ENCODE results near the gene SOX15. TPM values are rescaled to one million over a fixed set of nuclear protein-coding genes. Genes with fewer than 3 reads are reported as not detected.
"Not testable (repeated sequence)": the region's sequence is repeated elsewhere in the genome, so short reads cannot be mapped to it uniquely, and the experiment has no call there.

The SOX15 gene
- total and polyA plus RNA-seq, 9 donors: 1.4 to 4.1 (median 2.0) TPM

- WGBS (ENCODE audit: insufficient coverage): no CpG with 5 or more reads among the region's 6 CpGs
- Histone ChIP-seq H3K4me3 (ENCODE audit: low read length) (peak overlapping the region; percentile 87), H3K27ac (ENCODE audit: low read length) (peak overlapping the region; percentile 98), H3K9me3 (replicated peaks; ENCODE audit: control insufficient read depth, low read depth, low read length) (no peaks in the 10 kb centered on the region), H3K27me3 (ENCODE audit: control insufficient read depth, insufficient read depth, low read length) (no peaks in the 10 kb centered on the region), H3K4me1 (ENCODE audit: control insufficient read depth, insufficient read depth, low read length) (peaks cover 14% of the 10 kb centered on the region), H3K36me3 (ENCODE audit: control insufficient read depth, insufficient read depth, low read length) (peaks cover 6% of the 10 kb centered on the region)
- DNase-seq: no peak
Observed at GRCh38 chr17:7626956-7627249, 37.0 kb upstream of the SOX15 start.

GRCh38 chr17:7626307-7626706 is 36.4 kb upstream of the SOX15 start:
- Histone ChIP-seq H3K27me3 (ENCODE audit: control insufficient read depth, insufficient read depth, low read length) (no peaks in the 10 kb centered on the region), H3K4me3 (ENCODE audit: low read length) (no peak overlapping the region)
- DNase-seq: peak; percentile 60

GRCh38 chr17:7625749-7626148 is 35.9 kb upstream of the SOX15 start:
- DNase-seq: not testable (repeated sequence)
- 98% methylated on average over 14 of the region's 16 CpGs for WGBS (ENCODE audit: insufficient coverage)

More at GRCh38 chr17:7626307-7626706, 36.4 kb upstream of the SOX15 start:
- Histone ChIP-seq H3K4me1 (ENCODE audit: control insufficient read depth, insufficient read depth, low read length) (peaks cover 14% of the 10 kb centered on the region), H3K27ac (ENCODE audit: low read length) (peak overlapping the region; percentile 98), H3K36me3 (ENCODE audit: control insufficient read depth, insufficient read depth, low read length) (peaks cover 6% of the 10 kb centered on the region), H3K9me3 (replicated peaks; ENCODE audit: control insufficient read depth, low read depth, low read length) (no peaks in the 10 kb centered on the region)
- 79% methylated on average over 6 of the region's 7 CpGs for WGBS (ENCODE audit: insufficient coverage)

DNA sequence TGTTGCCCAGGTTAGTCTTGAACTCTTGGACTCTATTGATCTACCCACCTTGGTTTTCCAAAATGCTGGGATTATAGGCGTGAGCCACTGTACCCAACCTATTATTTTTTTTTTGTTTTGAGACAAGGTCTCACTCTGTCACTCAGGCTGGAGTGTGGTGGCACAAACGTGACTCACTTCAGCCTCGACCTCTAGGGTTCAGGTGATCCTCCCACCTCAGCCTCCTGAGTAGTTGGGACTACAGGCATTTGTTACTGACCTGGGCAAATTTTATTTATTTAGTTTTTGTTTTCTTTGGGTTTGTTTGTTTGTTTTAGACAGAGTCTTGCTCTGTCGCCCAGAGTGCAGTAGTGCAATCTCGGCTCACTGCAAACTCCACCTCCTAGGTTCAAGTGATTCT is 33.8 kb upstream of the SOX15 start:
- H3K27me3 ChIP-seq (ENCODE audit: control insufficient read depth, insufficient read depth, low read length): peaks cover 3% of the 10 kb centered on the region
- no peak for DNase-seq
- peaks cover 6% of the 10 kb centered on the region for H3K36me3 ChIP-seq (ENCODE audit: control insufficient read depth, insufficient read depth, low read length)
- H3K9me3 ChIP-seq (replicated peaks; ENCODE audit: control insufficient read depth, low read depth, low read length): no peaks in the 10 kb centered on the region
- H3K27ac ChIP-seq (ENCODE audit: low read length): no peak overlapping the region
- H3K4me3 ChIP-seq (ENCODE audit: low read length): no peak overlapping the region
- H3K4me1 ChIP-seq (ENCODE audit: control insufficient read depth, insufficient read depth, low read length): peaks cover 14% of the 10 kb centered on the region
- WGBS (ENCODE audit: insufficient coverage): no CpG with 5 or more reads among the region's 5 CpGs

More at GRCh38 chr17:7625749-7626148, 35.9 kb upstream of the SOX15 start:
- not testable (repeated sequence) for H3K27ac ChIP-seq (ENCODE audit: low read length); H3K9me3 ChIP-seq (replicated peaks; ENCODE audit: control insufficient read depth, low read depth, low read length); H3K27me3 ChIP-seq (ENCODE audit: control insufficient read depth, insufficient read depth, low read length); H3K36me3 ChIP-seq (ENCODE audit: control insufficient read depth, insufficient read depth, low read length); H3K4me3 ChIP-seq (ENCODE audit: low read length)
- peaks cover 14% of the 10 kb centered on the region for H3K4me1 ChIP-seq (ENCODE audit: control insufficient read depth, insufficient read depth, low read length)

DNA sequence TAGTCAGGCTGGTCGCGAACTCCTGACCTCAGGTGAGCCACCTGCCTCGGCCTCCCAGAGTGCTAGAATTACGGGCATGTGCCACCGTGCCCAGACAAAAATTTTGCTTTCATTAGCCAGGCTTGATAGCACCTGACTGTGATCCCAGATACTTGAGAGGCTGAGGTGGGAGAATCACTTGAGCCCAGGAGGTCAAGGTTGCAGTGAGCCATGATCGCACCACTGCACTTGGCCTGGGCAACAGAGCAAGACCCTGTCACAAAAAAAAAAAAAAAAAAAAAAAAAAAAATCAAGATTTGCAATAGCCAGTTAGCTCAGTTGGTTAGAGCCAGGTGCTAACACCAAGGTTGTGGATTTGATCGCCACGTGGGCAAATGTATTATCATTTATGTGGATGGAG is 30.9 kb upstream of the SOX15 start:
- H3K9me3 ChIP-seq (replicated peaks; ENCODE audit: control insufficient read depth, low read depth, low read length): no peaks in the 10 kb centered on the region
- H3K27ac ChIP-seq (ENCODE audit: low read length): no peak overlapping the region
- H3K27me3 ChIP-seq (ENCODE audit: control insufficient read depth, insufficient read depth, low read length): peaks cover 3% of the 10 kb centered on the region
- no peaks in the 10 kb centered on the region for H3K4me1 ChIP-seq (ENCODE audit: control insufficient read depth, insufficient read depth, low read length)
- no peak for DNase-seq
- H3K4me3 ChIP-seq (ENCODE audit: low read length): no peak overlapping the region
- peaks cover 3% of the 10 kb centered on the region for H3K36me3 ChIP-seq (ENCODE audit: control insufficient read depth, insufficient read depth, low read length)
- 95% methylated on average over 7 of the region's 8 CpGs for WGBS (ENCODE audit: insufficient coverage)

DNA sequence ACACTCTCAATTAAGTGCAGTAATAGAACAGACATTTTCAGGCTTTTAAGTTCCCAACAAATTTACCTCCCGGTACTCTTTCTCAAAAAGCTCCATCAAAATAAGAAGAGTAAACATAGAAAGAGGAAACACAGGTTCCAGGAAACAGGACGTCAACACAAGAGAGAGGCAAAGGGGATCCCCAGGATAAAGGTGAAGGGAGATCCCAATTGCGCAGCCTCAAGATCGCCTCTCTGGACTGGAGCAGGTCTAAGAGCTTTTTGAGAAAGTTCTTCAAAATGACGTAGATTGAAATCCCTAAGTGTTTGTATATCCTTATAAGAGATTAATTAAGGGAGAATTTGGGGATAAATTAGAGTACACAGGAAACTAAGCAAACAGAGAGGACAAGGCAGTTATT is 28.7 kb upstream of the SOX15 start:
- 50% methylated on average over 1 of the region's 5 CpGs for whole genome bisulfite sequencing (ENCODE audit: insufficient coverage)
- H3K27ac ChIP-seq (ENCODE audit: low read length): no peak overlapping the region
- peaks cover 3% of the 10 kb centered on the region for H3K27me3 ChIP-seq (ENCODE audit: control insufficient read depth, insufficient read depth, low read length)
- no peak overlapping the region for H3K4me3 ChIP-seq (ENCODE audit: low read length)
- DNase-seq: no peak
- peaks cover 6% of the 10 kb centered on the region for H3K4me1 ChIP-seq (ENCODE audit: control insufficient read depth, insufficient read depth, low read length)
- no peaks in the 10 kb centered on the region for H3K9me3 ChIP-seq (replicated peaks; ENCODE audit: control insufficient read depth, low read depth, low read length)
- H3K36me3 ChIP-seq (ENCODE audit: control insufficient read depth, insufficient read depth, low read length): no peaks in the 10 kb centered on the region

DNA sequence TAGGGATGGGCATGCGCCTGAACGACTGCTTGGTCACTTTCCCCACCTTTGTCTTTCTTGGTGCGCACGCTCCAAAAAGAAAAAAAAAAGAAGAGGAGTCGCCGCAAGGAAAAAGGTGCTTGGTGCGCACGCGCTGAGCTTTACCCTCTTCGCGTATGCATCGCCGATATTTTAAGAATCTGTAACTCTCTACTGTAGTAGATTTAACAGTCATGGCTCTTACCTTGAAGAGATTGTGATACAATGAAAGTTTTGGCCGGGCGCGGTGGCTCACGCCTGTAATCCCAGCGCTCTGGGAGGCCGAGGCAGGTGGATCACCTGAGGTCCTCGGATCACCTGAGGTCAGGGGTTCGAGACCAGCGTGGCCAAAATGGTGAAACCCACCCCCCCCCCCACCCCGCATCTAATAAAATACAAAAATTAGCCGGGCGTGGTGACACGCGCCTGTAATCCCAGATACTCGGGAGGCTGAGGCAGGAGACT is 25.4 kb upstream of the SOX15 start:
- DNase-seq: no peak
- Histone ChIP-seq H3K9me3 (replicated peaks; ENCODE audit: control insufficient read depth, low read depth, low read length) (no peaks in the 10 kb centered on the region), H3K4me1 (ENCODE audit: control insufficient read depth, insufficient read depth, low read length) (peaks cover 14% of the 10 kb centered on the region), H3K27me3 (ENCODE audit: control insufficient read depth, insufficient read depth, low read length) (peaks cover 3% of the 10 kb centered on the region), H3K27ac (ENCODE audit: low read length) (peak overlapping the region; percentile 92), H3K4me3 (ENCODE audit: low read length) (peak overlapping the region; percentile 50), H3K36me3 (ENCODE audit: control insufficient read depth, insufficient read depth, low read length) (peaks cover 14% of the 10 kb centered on the region)
- 7% methylated on average over 6 of the region's 28 CpGs for WGBS (ENCODE audit: insufficient coverage)

GRCh38 chr17:7614425-7615264 is 24.8 kb upstream of the SOX15 start, which contains the start of gene FXR2:
TSS of gene FXR2 (minus strand) at chr17:7614897. CDS start at chr17:7614532, 365 bp downstream.
- under 1% methylated on average over 74 of the region's 93 CpGs for WGBS (ENCODE audit: insufficient coverage)
- Histone ChIP-seq H3K4me3 (ENCODE audit: low read length) (peak within 1 kb of the TSS; percentile 84), H3K4me1 (ENCODE audit: control insufficient read depth, insufficient read depth, low read length) (peaks cover 14% of the 10 kb centered on the region), H3K36me3 (ENCODE audit: control insufficient read depth, insufficient read depth, low read length) (peaks cover 18% of the 10 kb centered on the region), H3K27me3 (ENCODE audit: control insufficient read depth, insufficient read depth, low read length) (no peaks in the 10 kb centered on the region), H3K9me3 (replicated peaks; ENCODE audit: control insufficient read depth, low read depth, low read length) (no peaks in the 10 kb centered on the region), H3K27ac (ENCODE audit: low read length) (peak within 1 kb of the TSS; percentile 92)
- DNase-seq: peak; percentile 100

DNA sequence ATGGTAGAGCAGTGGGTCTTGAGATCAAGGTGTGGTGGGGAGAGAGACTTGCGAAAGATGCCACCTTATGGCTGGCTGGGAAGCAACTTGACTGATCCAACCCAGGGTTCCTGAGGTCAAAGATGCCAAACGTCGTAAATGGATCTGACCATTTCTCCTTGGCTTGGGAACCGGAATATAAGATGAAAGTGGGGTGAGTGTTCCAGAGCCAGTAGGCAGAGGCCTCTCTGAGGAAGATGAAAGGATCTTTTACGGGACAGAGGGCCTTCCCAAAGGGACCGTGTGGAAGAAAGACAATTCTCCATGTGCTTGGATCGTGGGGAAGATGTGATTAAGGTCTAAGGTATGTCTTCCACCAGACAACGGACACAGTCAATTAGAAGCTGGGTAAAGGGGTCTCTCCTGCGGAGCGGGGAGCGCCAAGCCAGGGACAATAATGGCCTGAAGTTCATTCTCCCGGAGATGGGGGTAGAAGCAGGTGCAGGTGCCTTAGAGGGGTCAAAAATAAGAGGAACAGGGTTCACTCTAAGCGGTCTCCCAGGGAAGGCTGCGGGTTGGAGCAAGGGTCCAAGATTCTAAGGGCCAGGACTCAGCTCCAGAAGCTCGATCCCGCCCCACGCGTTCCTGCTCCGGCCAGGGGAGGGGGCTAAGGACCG is 24.0 kb upstream of the SOX15 start:
- H3K36me3 ChIP-seq (ENCODE audit: control insufficient read depth, insufficient read depth, low read length): peaks cover 21% of the 10 kb centered on the region
- H3K4me3 ChIP-seq (ENCODE audit: low read length): peak overlapping the region; percentile 84
- peaks cover 14% of the 10 kb centered on the region for H3K4me1 ChIP-seq (ENCODE audit: control insufficient read depth, insufficient read depth, low read length)
- H3K27me3 ChIP-seq (ENCODE audit: control insufficient read depth, insufficient read depth, low read length): no peaks in the 10 kb centered on the region
- 7% methylated on average over 20 of the region's 20 CpGs for whole genome bisulfite sequencing (ENCODE audit: insufficient coverage)
- H3K9me3 ChIP-seq (replicated peaks; ENCODE audit: control insufficient read depth, low read depth, low read length): no peaks in the 10 kb centered on the region
- peak overlapping the region; percentile 69 for H3K27ac ChIP-seq (ENCODE audit: low read length)
- peak; percentile 34 for DNase-seq

GRCh38 chr17:7612294-7612640 is 22.4 kb upstream of the SOX15 start:
- WGBS (ENCODE audit: insufficient coverage): 100% methylated on average over 1 of the region's 1 CpG
- H3K9me3 ChIP-seq (replicated peaks; ENCODE audit: control insufficient read depth, low read depth, low read length): no peaks in the 10 kb centered on the region
- no peak overlapping the region for H3K4me3 ChIP-seq (ENCODE audit: low read length)
- H3K27me3 ChIP-seq (ENCODE audit: control insufficient read depth, insufficient read depth, low read length): no peaks in the 10 kb centered on the region
- no peak overlapping the region for H3K27ac ChIP-seq (ENCODE audit: low read length)
- no peak for DNase-seq
- peaks cover 14% of the 10 kb centered on the region for H3K4me1 ChIP-seq (ENCODE audit: control insufficient read depth, insufficient read depth, low read length)
- H3K36me3 ChIP-seq (ENCODE audit: control insufficient read depth, insufficient read depth, low read length): peaks cover 21% of the 10 kb centered on the region
